C4-2B (cell line): ENCODE measurements around the gene MMAA.

Source experiments
- H3K27ac ChIP-seq: fragments of 450-650 bp; 2 replicates; pipeline ENCODE4 v1.5.1; 2017
- ZFX ChIP-seq: fragments of 450-650 bp; IDR thresholded peaks from 2 replicates; pipeline ENCODE4 v1.6.1; 2017
- TF ChIP-seq, protein P1 (sequence below): fragments of 450-650 bp; conservative IDR thresholded peaks from 2 replicates; pipeline ENCODE4 v1.5.1; 2017; ENCODE audit warnings: mild to moderate bottlenecking

MMAA gene

GRCh38 chr4:145697332-145697731 is 78.1 kb downstream of the MMAA start:
- no peak overlapping the region for H3K27ac ChIP-seq
- TF ChIP-seq ZFX: no peak
- TF ChIP-seq, protein P1, sequence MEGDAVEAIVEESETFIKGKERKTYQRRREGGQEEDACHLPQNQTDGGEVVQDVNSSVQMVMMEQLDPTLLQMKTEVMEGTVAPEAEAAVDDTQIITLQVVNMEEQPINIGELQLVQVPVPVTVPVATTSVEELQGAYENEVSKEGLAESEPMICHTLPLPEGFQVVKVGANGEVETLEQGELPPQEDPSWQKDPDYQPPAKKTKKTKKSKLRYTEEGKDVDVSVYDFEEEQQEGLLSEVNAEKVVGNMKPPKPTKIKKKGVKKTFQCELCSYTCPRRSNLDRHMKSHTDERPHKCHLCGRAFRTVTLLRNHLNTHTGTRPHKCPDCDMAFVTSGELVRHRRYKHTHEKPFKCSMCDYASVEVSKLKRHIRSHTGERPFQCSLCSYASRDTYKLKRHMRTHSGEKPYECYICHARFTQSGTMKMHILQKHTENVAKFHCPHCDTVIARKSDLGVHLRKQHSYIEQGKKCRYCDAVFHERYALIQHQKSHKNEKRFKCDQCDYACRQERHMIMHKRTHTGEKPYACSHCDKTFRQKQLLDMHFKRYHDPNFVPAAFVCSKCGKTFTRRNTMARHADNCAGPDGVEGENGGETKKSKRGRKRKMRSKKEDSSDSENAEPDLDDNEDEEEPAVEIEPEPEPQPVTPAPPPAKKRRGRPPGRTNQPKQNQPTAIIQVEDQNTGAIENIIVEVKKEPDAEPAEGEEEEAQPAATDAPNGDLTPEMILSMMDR: no peak

- no peak for TF ChIP-seq ZFX
- TF ChIP-seq, protein P1: no peak
- H3K27ac ChIP-seq: no peak overlapping the region
These were observed 79.3 kb downstream of the MMAA start for GRCh38 chr4:145698507-145698906.

GRCh38 chr4:145703850-145704497 is 84.8 kb downstream of the MMAA start:
- no peak overlapping the region for H3K27ac ChIP-seq
- TF ChIP-seq, protein P1: no peak
- TF ChIP-seq ZFX: no peak

- H3K27ac ChIP-seq: no peak overlapping the region
- TF ChIP-seq ZFX: no peak
- TF ChIP-seq, protein P1: no peak
These were observed 90.2 kb downstream of the MMAA start for GRCh38 chr4:145709336-145709735.
